D721Med (cell line): Measurements from ENCODE around the gene AHNAK2.

ENCODE experiments used
- DNase-seq: peaks from one replicate; pipeline ENCODE4 v3.0.0; 2011; ENCODE audit warnings: low spot score; ENCODE audit not compliant: insufficient read length
- FAIRE-seq: peaks from 2 replicates; lab custom pipeline; 2011; peaks lifted over from hg19 to GRCh38; lab: Jason Lieb, UNC
- TF ChIP-seq, protein P1 (sequence below): IDR thresholded peaks from 2 replicates; pipeline ENCODE4 v1.5.1; 2012; ENCODE audit warnings: mild to moderate bottlenecking, control low read depth; ENCODE audit not compliant: insufficient read depth; ENCODE audit errors: missing control alignments

AHNAK2 gene

DNA sequence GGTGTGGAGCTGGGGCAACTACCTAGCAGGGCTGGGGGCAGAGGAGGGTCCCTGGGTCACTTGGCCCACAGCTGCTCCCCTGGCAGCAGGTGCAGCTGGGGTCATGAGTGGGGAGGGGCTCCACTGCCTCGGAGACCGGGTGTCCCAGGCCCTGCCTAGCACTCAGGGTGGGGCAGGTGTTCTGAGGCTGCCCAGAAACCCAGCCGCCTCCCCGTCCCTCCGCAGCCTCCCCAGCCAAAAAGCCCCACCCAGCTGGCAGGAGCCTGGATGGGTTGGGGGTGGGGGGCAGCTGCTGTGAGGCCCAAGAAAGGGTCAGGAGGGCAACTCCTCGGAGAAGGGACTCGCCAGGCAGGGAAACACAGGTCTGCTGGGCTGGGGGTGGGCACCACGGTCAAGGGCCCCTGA lies 11.2 kb downstream of the AHNAK2 start:
- FAIRE-seq (no peak), DNase-seq (no peak)
- TF ChIP-seq, protein P1, sequence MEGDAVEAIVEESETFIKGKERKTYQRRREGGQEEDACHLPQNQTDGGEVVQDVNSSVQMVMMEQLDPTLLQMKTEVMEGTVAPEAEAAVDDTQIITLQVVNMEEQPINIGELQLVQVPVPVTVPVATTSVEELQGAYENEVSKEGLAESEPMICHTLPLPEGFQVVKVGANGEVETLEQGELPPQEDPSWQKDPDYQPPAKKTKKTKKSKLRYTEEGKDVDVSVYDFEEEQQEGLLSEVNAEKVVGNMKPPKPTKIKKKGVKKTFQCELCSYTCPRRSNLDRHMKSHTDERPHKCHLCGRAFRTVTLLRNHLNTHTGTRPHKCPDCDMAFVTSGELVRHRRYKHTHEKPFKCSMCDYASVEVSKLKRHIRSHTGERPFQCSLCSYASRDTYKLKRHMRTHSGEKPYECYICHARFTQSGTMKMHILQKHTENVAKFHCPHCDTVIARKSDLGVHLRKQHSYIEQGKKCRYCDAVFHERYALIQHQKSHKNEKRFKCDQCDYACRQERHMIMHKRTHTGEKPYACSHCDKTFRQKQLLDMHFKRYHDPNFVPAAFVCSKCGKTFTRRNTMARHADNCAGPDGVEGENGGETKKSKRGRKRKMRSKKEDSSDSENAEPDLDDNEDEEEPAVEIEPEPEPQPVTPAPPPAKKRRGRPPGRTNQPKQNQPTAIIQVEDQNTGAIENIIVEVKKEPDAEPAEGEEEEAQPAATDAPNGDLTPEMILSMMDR, result no peak

DNA sequence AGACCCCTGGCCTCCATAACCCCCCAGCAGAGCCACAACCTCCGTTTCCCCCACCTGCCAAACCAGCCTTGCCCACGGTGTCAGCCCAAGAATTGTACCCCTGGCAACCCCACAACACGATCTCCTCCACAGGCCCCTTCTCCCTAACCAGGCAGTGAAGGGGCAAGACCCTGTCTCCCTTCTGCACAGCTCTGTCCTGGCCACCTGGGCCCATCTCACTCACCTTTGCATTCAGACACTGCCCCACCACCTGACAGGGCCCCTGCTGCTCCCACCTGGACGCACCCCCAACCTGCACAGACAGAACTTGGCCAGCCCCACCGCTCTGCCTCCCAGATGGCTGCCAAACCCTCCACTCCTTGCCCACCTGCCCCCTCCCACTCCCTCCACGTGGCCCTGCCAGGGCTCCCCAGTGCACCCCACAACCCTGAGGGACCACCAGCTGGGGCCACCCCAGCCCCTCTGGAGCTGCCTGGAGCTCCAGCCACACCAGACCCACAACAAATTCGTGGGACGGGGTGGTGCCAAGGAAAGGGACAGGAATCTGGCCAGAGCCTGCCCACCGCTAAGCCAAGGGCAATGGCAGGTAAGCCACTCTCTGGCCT lies 11.8 kb downstream of the AHNAK2 start:
- TF ChIP-seq, protein P1, result no peak
- no peak for DNase-seq
- no peak for FAIRE-seq

DNA sequence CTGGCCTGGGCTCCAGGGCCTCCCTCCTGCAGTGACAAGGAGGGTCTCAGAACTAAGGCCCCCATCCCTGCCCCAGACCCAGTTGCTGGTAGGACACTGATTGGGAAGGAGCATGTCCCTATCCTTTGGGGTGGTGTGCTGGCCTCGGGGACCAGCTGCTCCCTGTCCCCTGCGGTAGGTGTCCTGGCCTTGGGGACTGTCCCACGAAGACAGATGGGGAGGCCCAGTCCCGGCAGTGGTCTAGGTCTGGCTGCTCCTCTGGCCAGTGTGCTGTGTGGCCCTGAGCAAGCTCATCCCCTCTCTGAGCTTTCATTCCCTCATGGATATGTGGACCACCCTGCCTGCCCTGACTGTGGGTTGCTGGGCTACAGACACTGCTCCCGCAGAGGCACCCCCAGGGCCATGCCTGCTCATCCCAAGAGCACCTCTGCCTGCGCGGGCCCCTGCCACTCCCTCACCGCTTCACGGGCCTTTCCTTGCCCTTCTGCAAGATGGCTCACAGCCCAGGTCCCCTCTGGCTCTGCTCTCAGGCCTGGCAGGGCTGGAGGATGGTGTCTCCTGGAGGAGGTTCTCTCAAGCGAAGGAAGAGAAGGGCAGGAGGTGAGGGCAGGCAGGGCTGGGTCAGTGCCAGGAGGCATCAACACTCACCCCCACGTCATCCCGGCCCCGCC lies 12.5 kb downstream of the AHNAK2 start:
- TF ChIP-seq, protein P1, result no peak
- no peak for FAIRE-seq
- DNase-seq, result no peak

DNA sequence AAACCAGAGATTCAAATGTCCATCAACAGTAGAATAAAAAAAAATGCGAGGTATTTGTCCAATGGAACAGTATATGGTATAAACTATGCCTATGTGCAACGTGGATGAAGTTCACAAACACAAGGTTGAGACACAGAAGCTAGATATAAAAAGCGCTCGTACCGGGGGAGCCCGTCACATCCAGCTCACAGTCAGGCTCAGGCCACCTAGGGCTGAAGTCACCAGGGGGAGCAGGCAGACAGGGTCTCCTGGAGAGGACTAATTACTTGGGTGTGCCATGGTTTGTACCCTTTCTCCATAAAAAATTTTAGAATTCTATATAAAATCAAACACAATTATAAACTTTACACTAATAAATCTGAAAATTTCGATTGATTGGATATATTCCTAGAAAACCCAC lies 13.6 kb downstream of the AHNAK2 start:
- TF ChIP-seq, protein P1, result no peak
- FAIRE-seq (no peak), DNase-seq (no peak)

DNA sequence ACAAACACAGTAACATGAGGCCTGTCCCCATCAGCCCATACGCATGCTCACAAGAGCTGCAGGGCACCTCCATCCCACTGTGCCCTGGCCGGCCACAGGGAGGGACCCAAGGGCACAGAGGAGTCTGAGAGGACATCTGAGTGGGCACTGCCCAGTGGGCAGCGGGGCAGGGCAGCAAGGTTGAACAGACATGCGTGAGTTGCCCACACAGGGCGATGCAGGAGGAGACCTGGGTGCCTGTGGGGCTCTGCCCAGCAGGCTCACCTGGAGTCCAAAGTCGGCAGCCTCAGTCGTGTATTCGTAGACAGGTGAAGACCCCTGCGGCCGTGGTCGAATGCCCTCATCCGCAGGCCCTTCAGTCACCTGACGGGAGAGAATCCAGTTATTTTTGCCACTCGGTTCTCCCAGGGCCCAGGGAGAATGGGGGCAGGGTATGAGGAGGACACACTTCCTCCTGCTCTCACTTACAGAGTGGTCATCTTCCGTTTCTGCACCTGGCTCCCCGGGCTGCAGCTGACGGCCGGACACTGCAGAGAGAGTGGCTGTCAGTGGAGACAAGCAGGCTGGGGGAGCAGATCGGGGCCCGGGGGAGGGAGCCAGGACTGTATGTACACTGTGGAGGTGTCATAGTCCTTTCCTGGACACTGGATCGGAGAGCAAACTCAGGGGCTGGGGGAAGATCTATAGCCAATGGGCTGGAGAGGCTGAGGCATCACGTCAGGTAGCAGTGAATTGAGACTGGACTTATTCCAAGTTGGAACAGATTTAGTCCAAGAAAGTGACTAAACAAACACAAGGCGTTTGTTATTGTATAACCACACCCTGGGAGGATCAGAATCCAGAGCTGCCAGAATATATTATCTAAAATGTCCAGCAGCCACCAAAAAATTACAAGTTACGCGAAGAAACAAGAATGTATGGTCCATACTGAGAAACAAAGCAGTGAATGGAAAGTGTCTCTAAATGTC lies 20.7 kb downstream of the AHNAK2 start:
- DNase-seq (no peak), FAIRE-seq (no peak)
- TF ChIP-seq, protein P1, result no peak

DNA sequence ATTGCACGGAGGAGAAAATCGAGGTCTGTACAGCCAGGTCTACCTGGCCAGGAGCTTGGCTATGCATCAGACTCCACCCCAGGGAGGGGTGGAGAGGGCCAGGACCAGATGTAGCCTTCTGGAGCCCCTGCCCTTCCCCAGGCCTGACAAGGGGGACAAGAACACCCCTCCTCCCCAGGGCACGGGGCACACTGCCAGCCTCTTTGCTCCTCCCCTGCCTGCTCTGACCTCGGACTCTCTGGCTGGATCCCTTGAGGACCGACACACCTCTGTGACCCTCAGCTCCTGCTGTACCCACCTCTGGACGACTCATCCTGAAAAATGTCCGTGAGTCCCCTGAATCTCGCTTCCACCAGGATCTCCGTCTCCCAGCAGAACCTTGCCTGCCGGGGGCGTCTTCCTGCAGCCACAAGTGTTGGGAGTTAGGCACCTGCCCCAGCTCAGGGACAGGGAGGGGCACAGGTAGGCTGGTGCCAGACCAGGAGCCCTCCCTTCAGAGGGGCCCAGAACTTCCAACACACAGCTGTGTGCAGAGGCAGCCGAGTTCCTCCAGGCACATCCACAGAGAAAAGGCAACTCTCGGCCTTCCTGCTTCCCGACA lies 21.8 kb downstream of the AHNAK2 start:
- DNase-seq (no peak), FAIRE-seq (no peak)
- TF ChIP-seq, protein P1, result no peak
